Embryonic facial prominence (tissue), 1 donor: ENCODE measurements around the gene RETREG1.

Experiments used
- DNase-seq: peaks from one replicate; pipeline ENCODE4 v3.0.0-alpha.2; 2016; ENCODE audit errors: extremely low spot score

Gene RETREG1

DNA sequence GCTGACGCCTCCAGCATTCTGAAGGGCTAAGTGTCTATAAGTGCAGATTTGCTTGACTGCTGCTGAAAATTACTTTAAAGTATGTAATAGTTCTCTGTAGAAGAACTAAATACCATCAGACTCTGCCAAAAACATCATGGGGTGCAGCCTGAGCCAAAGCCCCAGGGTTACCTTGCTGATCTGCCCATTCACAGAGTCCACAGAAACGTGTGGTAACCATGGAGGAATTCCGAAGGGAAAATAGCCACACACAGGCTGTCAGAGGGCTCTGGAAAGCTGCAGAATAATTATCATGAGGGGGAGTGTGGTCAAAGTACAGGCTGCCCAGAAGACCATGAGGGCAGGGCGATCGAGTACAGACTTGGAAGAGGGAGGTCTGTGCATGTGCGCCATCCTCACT lies 36.4 kb downstream of the RETREG1 start:
- DNase-seq: no peak

DNA sequence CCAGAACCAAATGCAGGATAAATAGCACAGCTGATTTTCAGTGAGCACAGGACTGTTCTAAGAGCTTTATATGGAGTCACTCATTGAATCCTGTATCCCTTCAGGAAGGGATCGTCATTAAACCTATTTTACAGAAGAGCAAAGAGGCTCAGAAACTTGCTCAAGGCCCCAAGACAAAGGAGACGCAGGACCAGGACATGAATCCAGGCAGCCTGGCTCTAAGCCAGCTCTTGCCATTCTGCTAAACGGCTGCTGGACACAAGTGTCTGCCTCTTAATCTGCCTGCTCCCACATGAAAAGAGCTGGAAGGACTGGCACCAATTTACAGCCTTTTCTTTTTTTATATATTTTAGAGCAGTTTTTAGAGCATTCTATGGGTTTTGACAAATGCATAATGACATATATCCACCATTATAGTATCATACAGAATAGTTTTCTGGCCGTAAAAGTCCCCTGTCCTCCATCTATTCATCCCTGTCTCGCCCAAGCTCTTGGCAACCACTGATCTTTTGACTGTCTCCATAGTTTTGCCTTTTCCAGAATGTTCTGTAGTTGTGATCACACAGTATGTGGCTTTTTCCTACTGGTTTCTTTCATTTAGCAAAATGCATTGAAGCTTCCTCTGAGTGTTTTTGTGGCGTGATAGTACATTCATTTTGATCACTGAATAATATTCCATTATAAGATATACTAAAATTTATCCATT lies 37.5 kb downstream of the RETREG1 start:
- no peak for DNase-seq

DNA sequence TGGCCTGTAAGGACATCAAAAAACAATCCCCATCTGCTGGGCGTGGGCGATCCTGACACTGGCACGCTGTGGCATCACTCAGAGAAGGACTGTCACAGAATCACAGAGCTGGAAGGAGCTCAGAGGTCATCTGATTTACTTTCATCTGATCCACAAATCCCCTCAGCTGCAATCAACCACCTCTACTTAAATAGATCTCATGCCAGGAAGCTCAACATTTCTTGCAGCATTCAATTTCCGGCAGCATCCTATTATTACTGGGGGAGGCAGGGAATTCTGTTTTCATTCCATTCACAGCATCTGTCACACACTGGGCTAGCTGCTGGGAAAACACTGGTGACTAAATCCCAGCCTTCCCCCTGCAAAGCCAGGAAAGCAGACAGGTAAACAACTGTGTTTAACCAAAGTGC lies 38.3 kb downstream of the RETREG1 start:
- DNase-seq: no peak

DNA sequence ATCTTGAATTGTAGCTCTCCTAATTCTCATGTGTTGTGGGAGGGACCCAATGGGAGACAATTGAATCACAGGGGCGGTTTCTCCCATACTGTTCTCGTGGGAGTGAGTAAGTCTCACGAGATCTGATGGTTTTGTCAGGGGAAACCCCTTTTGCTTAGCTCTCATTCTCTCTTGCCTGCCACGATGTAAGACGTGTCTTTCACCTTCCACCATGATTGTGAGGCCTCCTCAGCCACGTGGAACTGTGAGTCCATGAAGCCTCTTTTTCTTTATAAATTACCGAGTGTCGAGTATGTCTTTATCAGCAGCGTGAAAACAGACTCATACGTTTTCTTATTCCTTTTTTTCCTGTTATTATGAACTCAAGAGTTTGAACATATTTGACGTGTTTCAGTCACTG lies 39.1 kb downstream of the RETREG1 start:
- no peak for DNase-seq

DNA sequence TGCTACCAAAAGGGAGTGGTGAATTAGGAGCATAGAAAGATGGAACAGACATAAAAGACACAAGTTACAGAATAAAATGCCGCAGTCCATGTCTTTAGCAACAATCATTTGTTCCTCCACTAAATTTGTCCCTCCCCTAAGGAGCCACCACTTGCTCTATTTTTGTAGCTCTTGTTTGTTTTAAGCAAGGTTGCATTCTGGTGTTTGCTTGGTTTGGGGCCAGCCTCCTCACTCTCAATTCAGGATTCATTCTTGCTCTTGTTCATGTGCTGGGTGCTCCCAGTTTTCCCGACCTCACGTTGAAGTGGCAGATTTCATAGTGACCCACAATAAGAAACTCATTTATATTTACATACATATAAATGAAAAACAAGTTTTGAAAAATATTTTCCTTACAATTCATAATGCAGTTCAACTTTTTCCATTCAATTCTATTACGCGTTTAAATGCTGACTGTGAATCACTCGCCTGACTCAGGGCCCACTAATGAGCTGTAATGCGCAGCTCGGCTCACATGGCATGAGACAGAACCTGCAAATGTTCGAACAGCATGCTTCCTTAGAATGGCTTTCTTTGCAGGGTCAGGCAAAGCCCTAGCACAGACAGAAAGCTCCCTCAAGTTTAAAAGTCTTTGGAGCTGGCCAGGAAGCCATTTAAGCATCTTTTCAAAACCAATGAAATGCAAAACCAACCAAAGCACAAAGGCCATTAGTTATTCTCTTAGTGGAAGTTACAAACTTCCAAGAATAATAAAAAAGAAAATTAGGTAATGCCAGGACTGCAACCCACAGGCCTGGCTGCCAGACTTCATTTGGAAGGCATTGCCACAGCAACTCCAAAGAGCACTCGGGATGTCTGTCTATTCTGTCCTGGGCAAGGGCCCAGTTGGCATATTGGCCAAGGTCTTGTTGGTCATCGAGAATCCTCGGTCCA lies 41.7 kb downstream of the RETREG1 start:
- no peak for DNase-seq

DNA sequence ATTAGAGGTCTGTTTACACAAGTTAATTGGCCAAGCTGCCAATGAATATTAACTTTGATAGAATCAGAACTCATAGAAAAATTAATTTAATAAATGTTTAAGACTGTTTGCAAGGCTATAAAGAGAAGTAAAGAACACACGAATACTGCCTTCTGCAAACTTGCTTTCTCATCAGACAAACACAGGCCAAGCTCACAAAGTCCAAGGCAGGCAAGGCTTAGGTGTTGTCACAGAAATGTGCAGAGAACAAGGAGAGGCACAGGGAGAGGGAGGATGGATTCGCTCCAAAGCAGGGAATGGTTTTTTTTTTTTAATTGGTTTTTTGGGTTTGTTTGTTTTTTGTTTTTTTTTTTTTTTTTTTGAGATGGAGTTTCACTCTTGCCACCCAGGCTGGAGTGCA lies 43.4 kb downstream of the RETREG1 start:
- DNase-seq: no peak

DNA sequence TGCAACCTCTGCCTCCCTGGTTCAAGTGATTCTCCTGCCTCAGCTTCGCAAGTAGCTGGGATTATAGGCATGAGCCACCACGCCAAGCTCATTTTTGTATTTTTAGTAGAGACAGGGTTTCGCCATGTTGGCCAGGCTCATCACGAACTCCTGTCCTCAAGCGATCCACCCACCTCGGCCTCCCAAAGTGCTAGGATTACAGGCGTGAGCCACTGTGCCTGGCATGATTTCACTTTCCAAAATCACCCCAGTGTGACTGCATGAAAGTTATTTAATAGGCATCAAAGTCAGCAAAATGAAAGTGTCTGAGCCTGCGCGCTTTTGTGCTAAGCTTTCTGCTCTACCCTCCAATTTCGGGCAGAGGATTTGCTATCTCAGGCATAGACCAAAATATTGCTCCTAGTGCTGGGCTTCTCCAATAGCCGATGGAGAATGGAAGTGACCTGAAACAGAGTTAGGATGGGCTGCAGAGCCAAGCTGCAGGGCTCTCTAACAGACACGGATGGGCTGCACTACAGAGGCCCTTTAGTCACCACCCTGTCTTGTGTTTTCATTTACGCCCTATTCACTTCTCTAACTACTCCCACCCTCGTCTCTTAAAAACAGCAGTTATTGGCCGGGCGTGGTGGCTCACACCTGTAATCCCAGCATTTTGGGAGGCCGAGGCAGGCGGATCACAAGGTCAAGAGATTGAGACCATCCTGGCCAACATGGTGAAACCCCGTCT lies 44.3 kb downstream of the RETREG1 start:
- no peak for DNase-seq

DNA sequence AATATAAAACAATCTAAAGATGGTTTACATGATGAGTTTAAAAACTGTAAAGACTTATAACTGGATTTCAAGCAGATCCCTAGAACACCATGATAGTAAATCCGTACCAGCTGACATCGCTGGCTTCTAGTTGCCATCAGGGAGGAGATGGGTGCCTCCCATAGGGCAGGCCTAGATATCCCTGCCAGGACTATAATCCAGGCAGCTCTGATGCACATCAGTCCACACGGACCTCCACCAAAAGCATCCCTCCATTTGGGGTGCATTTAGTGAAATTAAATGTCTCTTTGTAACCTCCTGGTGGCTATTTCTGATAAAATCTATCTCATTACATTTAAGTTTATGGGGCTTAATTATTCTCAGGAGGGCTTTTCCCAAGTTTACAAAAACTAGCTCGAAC lies 45.8 kb downstream of the RETREG1 start:
- DNase-seq: no peak

DNA sequence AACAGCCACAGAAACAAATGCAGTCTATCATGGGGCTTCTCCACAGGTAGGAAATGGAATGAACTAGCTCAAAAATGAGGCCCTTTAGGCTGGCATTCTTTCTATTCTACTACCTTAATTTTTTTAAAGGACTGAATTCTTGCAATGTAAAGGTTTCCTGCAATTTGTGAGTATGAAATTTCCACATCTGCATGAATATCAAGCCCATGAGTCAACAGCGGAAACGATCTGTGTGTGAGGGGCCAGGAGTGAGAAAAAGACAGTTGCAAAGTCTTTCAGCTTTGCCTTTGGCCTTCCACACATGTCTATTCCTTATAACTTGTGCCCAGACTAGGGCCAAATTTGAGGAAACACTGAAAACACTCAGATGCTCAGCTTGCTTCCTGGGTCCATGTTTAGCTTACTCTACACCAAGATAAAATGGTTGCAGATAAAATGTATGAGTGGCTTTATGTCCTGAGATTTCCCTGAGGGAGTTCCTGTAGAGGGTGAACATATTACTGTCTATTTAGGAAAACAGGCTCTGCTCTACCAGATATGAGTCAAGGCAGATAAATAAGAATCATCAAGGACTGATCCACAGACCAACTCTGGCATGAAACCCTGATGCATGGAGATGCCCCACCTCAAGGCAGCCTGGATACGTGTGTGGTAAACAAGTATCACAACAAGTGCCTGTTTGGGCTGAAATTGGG lies 46.5 kb downstream of the RETREG1 start:
- DNase-seq: no peak

DNA sequence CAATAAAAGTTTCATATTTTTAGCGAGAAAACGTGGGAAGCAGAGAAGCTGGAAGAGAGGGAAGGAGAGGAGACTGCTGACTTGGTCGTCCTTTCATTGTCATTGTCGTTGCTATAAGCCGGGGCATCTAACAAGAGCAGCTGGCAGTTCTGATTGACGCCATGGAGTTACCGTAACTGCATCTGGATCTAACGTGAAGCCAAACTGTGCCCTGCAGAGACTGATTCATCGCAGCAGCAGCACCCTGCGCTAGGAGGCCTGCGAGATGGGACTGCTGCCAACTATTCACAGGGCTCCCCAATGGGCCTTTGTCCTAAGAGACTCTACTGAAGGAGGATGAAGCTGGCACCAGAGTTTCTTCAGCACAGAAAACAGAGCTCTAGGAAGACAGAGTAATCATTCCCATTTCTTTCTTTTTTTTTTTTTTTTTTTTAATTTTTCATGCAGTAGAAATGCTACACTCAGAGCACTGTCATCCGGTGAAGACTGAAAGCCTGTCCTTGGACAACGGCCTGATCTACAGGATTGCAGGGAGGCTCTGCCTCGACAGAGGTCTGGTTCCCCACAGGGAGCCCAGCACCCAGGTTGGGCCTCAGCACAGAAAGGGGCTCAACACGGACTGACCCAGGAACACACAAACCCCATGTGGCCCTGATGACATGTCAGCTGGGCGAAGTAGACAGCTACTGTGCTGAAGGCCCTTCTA lies 47.8 kb downstream of the RETREG1 start:
- no peak for DNase-seq

DNA sequence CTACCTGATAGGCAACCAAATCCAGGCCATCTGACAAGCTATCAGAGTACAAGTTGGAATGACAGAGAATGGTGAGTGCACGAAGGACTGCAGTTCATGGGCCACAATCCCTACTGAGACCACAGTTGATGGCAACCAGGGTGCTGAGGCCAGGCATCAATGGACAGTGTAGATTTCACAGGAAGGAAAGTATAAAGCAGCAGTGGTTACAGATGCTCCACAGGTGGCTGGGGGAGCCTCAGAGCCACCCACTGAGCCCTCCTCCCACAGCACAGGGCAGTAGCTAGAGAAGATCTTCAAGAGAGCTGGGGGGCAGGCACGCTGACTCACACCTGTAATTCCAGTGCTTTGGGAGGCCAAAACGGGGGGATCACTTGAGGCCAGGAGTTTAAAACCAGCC lies 49.4 kb downstream of the RETREG1 start:
- no peak for DNase-seq

DNA sequence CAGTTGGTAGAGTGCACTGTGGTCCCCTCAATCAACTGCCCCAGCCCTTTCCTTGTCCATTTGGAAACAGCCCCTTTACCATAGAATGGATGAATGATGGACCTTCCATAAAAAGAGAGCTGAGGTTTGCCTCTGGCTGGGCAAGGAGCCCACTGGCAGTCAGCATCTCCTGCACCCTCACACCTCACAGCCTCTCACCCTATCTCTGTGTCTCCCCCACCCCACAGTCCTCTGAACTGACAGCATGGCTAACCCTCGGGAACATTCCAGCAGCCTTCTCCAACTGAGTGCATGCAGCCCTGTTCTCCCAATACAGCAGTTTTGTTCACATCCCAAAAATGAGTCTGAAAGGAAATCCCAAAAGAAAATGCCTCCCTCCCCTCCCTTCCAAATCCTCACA lies 51.7 kb downstream of the RETREG1 start:
- DNase-seq: no peak

DNA sequence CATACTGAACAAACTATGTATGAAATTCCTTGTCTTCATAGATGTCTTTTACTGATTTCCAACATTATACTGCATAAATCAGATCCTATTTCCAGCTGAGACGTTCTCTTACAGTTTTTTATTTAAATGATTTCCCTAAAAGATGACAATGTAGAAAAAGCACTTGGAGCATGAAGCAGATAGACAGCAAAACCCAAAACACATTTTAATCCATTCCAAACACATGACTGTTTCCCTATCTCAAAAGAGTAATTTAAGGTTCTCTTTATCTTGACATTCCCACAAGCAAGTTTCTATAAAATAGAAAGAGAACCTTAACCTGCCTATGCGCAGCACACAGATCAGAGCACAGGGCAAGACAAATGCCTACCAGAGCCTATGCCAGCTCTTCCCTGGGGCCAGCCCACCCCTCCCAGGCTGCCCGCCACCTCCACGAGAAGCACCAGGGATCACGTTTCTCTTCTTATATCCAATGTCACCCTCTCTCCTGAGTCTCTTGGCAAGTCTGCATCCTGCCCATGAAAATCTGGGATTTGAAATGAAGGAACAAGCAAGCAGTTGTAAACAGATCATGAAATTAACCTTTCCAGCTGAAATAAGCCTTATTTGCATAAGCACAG lies 52.4 kb downstream of the RETREG1 start:
- no peak for DNase-seq

DNA sequence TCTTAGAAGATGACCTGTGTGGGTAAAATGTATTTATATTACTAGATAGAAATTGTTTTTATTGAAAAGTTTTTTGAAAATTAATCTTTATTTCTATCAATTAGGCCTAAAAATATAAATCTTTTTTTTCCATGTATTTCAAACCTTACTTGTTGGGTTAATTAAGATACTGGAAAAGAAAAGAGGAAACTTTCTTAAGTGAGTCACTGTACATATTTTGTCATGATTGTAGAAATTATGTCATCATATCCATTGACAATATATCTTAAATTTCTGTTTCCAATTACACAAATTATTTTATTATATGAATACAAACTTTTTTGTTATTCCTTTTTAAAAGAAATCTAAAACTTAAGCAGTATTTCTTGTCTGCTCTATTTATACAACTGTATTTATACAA lies 53.1 kb downstream of the RETREG1 start:
- no peak for DNase-seq

DNA sequence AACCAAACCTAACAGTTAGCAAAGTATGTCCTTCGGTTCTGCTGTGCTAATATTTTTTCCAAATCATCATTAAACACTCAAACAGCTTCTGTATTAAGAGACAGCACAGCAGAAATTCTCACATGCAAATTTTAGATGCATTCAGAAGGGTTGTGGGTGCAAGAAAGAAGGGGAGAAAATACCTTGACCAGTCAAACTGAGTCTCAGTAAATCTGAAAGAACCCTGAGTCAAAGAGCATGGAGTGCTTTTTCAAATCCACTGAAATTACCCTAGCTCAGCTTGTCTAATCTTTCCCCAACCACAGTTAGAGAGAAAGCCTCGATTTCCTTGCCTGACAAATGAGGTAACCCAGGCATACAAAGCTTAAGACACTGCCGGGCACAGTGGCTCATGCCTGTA lies 55.1 kb downstream of the RETREG1 start:
- DNase-seq: no peak

DNA sequence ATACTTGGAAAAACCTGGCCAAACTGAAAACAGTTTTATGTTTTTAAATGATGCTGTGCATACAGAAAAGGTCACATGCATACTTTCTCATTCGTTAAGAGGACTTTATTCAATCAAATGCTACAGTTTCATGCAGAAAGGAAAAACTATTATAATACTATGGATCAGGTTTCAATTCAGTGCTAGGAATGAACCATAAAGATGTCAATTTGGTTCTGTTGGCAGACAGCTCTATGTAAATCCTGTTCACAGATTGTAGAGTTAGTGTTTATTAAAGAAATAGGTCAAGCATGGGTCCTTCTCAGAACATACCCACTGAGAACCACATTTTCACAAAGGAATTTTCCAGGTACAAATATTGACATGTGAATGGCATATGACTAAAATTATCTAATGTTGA lies 57.1 kb downstream of the RETREG1 start:
- no peak for DNase-seq

DNA sequence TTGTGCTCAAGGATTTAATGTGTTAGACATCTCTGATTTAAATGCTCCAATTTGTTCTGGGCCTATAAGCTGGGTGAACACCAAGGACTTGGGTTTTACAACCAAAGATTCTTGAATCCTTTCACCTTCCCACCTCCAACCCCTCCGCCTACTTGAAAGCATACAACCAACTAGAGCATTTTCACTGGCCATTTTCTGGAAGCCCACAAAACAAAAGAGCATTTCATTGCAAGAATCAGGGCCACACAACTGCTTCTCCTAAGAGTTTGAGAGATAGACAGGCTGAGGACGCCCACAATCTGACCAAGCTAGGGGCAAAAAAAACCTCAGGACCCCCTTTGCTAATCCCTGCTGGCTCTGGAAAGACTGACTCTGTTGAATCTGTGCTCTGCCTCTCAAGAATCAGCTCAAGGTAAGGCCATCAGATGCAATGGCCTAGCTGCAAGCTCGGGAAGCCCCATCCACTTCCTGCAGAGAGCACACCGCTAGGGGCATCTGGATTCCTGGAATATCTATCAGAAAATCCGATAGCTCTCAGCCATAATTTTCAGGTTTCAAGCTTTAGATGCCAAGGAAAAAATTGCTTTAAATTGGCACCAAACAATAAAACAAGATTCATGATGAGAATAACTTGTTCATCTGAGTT lies 57.7 kb downstream of the RETREG1 start:
- no peak for DNase-seq

DNA sequence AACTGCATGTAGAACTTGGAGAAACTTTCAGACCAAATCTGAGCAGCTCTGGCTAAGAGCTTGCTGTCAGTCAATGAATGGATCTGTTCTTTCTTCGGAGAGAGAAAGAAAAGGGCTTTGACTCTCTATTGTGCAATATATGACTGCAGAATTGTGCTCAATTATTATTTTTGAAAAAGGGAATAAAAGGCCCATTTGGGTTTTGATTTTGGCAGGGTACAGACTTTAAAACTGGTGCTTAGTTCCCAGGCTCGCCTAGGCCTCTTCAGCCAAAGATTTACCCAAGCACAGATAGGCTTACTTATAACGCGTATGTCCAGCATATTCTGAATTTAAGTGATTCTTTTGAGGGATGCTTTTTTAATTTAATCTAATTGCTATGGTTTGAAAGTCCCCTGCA lies 59.3 kb downstream of the RETREG1 start:
- no peak for DNase-seq

DNA sequence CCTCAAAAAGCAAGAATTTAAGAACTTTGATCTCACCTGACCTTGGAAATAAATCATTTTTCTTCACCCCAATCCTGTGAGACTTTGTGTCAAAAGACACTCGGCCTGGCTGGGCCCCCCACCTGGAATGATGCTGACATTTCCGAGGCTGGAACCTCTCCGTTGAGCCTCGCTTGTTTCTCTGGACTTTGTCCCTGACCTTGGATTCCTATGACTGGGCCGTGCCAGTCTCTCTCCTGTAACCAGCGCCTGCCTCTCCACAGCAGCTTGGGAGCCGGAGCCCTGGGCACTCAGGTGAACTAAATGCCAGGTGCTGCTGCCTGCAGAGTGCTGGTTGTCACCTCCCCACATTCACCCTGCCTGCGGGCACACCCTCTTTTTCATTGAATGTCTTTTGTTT lies 62.7 kb downstream of the RETREG1 start:
- DNase-seq: no peak

DNA sequence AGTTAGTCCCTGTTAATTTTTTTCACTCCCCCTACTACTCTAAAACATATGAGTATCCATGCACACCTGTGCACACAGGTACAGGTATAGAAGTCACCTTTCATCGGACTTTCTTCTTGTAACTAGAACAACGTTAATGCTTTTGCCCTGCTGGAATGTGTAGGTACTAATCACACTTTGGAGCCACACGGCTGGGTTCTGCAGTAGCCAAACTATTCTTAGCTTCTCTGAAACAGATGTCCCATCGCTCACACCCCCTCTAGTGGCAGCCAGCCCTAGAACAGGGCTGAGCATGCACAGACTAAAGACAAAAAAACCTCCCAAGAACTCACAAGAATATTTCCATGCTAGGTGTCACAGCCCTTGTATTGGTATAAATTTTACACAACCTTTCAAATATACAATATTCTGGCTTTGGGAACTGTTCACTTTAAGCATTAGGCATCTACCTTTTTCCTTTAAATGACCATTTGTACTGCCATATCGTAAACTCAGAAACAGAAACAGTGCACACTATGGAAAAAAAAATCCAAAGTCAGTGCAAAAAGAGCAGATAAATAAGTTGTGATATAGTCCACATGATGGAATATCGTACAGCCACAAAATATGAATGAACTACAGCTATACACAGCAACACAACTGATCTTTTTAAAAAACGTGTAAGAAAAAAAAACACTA lies 64.0 kb downstream of the RETREG1 start:
- no peak for DNase-seq
